ENCODE results near the gene CLDN24.
"Not testable (repeated sequence)": the region's sequence is repeated elsewhere in the genome, so short reads cannot be mapped to it uniquely, and the experiment has no call there.

CLDN24 gene

DNA sequence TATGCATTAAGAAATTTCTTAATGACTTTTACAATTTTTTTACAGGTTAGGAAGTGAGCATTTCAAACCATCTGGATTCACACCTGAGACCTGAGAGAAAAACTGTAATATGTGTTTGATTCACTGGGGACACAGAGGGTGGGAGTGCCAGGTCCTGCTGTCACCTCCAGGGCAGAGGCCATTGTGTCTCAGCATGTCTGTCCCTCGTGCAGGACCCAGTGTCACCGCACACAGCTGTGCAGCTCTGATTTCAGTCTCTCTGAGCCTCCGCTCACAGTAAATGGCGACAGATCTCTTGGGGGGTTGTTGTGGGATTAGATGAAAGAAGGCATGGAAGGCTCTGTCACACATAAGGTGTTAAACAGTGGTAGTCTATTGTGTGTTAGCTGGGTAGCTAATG, 23.0 kb upstream of the CLDN24 start:
- no peak for DNase-seq

GRCh38 chr4:183344523-183345255, 22.5 kb upstream of the CLDN24 start:
- DNase-seq, result no peak

DNA sequence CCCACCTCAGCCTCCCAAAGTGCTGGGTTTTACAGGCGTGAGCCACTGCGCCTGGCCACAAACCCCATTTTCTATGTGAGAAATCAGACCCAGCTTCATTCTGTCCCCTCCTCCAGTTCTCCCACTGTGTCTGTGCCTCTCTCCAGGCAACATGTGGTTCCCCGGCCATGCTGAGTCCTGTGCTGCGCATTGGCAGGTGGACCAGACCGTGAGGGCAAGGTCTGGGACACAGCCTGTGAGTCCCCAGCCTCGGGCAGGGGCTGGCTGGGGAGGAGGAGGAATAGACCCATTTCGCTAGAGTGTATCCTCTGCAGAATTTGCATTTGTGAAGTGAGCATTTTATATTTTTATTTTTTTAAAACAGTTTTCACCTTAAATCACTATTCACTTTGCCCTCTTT, 21.5 kb upstream of the CLDN24 start:
- no peak for DNase-seq

- DNase-seq, result no peak
These were observed 20.6 kb upstream of the CLDN24 start for GRCh38 chr4:183342541-183343533.

GRCh38 chr4:183337833-183338232, 15.6 kb upstream of the CLDN24 start:
- no peak for DNase-seq

- no peak for DNase-seq
These were observed 15.1 kb upstream of the CLDN24 start for GRCh38 chr4:183337349-183337748.

DNA sequence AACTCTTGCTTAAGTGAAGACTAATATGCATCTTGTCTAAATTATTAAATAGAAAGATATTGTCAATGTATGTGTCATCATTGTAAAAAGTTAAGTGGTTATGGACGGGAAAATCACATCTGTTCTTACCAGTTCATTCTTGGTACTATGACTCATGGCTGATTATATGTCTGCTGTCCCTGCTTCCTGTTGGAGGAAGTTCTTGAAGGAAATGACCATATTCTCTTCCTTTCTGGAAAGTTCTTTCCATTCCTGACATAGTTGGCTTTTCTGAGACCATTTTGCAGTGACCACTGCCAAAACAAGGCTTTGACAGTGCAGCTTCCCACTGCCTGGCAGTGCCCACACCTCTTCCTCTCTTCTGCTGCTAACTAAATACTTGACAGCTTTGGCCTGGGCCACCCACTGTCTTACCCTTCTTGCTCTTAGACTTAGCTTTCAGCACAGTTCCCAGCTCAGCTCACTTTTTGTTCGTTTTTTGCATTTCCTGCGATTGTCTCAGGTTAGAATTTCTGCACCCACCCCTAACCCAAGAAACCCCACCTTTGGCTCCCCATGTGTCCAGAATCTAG, 13.2 kb upstream of the CLDN24 start:
- DNase-seq, result no peak

GRCh38 chr4:183333983-183334382, 11.8 kb upstream of the CLDN24 start:
- no peak for DNase-seq

GRCh38 chr4:183333202-183333601, 11.0 kb upstream of the CLDN24 start:
- no peak for DNase-seq

- DNase-seq, result no peak
These were observed 10.2 kb upstream of the CLDN24 start for GRCh38 chr4:183332447-183332846.

GRCh38 chr4:183330841-183331240, 8.6 kb upstream of the CLDN24 start:
- DNase-seq, result no peak

- DNase-seq, result no peak
These were observed 7.9 kb upstream of the CLDN24 start for GRCh38 chr4:183329954-183330742.

DNA sequence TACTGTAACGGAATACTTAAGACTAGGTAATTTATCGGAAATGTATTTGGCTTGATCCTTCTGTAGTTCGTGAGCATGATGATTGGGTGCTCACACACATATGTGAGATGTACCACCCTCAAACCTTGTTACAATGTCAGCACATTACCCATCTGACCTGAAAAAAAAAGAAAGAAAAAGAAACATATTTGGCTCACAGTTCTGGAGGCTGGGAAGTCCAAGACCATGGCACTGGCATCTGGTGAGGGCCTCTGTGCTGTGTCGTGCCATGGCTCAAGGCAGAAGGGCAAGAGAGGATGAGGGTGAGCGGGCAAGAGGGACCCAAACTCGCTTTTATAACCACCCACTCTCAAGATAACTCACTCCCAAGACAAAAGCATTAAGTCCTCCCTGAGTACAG, 7.0 kb upstream of the CLDN24 start:
- no peak for DNase-seq

GRCh38 chr4:183328832-183329231, 6.6 kb upstream of the CLDN24 start:
- DNase-seq, result no peak

GRCh38 chr4:183327827-183328226, 5.6 kb upstream of the CLDN24 start:
- DNase-seq, result no peak

DNA sequence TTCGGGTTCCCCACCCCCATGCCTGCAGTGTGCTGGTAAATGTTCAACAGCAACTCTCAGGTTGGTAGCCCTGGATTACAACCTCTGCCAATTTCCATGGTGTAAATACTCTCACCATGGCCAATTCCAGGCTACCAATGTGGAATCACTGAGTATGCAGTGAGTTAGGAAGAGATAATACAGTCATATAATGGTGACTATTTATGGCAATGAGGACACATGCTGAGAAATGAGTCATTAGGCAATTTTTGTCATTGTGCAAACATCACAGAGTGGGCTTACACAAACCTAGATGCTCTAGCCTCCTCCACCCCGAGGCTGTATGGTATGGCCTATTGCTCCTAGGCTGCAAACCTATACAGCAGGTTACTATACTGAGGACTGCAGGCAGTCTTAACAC, 4.6 kb upstream of the CLDN24 start:
- DNase-seq, result no peak

DNA sequence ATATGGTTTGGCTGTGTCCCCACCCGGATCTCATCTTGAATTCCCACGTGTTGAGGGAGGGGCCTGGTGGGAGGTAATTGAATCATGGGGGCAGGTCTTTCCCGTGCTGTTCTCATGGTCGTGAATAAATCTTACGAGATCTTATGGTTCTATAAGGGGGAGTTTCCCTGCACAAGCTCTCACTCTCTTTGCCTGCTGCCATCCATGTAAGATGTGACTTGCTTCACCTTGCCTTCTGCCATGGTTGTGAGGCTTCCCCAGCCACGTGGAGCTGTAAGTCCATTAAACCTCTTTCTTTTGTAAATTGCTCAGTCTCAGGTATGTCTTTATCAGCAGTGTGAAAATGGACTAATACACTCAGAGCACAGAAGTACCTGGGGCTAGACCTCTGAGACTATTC, 4.2 kb upstream of the CLDN24 start:
- DNase-seq, result not testable (repeated sequence)

DNA sequence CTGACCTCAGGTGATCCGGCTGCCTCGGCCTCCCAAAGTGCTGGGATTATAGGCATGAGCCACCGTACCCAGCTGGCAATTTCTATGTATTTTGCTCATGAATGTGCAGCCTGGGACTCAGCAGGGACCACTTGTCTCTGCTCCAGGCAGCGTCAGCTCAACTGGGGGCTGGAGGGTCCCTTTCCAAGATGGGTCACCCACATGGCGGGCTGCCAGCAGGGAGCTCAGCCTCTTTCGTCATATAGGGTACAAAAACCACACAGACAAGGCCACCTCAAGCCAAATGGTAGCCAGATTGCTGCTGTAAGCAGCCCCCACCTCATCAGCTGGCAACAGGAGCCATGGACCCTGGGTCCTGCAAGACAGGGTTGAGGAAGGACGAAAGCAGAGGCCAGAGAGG, 2.4 kb upstream of the CLDN24 start:
- DNase-seq, result no peak

DNA sequence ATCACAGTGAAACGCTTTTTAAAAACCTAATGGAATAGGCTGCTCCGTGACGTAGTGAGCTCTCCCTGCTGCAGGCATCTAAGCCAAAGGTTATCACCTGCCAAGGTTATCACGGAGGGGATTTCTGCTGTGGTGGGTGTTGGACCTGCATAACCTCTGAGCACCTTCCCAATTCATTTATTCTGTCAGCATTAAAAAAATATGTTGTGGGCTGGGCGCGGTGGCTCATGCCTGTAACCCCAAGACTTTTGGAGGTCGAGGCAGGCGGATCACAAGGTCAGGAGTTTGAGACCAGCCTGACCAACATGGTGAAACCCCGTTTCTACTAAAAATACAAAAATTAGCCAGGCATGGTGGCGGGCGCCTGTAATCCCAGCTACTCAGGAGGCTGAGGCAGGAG, 1.8 kb upstream of the CLDN24 start:
- not testable (repeated sequence) for DNase-seq

GRCh38 chr4:183323295-183323694, 1.1 kb upstream of the CLDN24 start:
- no peak for DNase-seq

DNA sequence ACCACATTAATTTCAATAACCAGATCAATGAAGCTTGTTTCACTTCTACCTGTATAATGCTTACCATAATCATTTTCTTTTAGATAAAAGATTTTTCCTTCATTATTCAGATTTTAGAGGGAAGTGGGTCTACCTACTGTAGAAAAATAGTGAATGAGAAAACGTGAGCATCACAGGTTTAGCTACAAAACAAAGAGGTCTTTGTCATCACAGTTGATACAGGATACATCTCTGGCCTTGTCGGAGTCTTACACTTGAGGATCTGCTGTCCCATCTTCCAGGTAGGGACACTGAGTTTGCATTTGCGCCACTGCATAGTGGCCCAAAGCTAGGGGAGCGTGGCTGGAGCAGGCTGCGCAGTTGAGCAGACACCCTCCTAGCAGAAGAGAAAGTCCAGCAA, 710 bp downstream of the CLDN24 start:
- DNase-seq, result no peak

DNA sequence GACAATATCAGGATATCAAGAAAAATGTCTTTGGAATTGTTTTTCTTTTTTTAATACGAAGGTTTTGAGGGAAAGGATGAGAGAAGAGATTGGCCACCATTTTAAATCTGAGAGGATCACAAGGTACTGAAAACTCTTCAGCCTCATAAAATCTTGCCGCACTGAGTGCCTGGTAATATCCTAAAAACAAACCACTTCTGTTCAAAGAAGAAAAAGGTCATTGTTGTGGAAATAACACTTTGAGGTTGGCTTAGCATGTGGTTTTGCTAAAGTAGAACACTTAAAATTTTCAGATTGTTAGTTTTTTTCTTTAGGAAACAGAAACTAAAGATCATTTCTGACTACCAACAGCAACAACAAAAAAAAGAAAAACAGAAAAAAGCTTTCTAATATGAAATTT, 1.1 kb downstream of the CLDN24 start:
- DNase-seq, result no peak
